ENCODE data around the gene PANX1. TPM values are rescaled to one million over a fixed set of nuclear protein-coding genes. Genes with fewer than 3 reads are reported as not detected.

Gene PANX1
- total RNA-seq, 1 experiment from 2014 or later = 59.3 TPM

- no TSS peak for BruUV-seq (replicated peaks)
- intact Hi-C loops (cut with micrococcal nuclease; ENCODE audit: unreplicated experiment) (loop anchor here (10.0 kb wide), 1 partner anchor 284 kb away; no protein-coding TSS in a partner anchor), in situ Hi-C loops (cut with HindIII; ENCODE audit: low pct_unique_long_range_greater_than_20kb, low sequenced_read_pairs) (no loop called here)
- no peak overlapping the region for H3K4me3 ChIP-seq (ENCODE audit: low read depth in 2 of 2, low read length in 2 of 2)
- TF ChIP-seq TCF7L2 (IDR thresholded peaks at IDR 0.05; ENCODE audit: low read depth, low read length) (no peak), SIN3A (IDR thresholded peaks at IDR 0.05; ENCODE audit: borderline replicate concordance, insufficient read depth, low read depth, low read length) (no peak), CTCF (IDR thresholded peaks at IDR 0.05) (no peak), REST (IDR thresholded peaks at IDR 0.05; ENCODE audit: insufficient read depth in 1 of 2, low read depth in 2 of 2, low read length in 1 of 2) (no peak), POLR2AphosphoS5 (IDR thresholded peaks at IDR 0.05; ENCODE audit: low read depth, low read length) (no peak)
- CTCF ChIA-PET = no interaction called here
- no peak overlapping the region for H3K27ac ChIP-seq (ENCODE audit: low read length)
- ATAC-seq (no peak), DNase-seq (ENCODE audit: low read depth, low spot score) (no peak)
- H3K4me1 ChIP-seq (ENCODE audit: control insufficient read depth, insufficient read depth, low read length) = no peaks in the 10 kb centered on the region
- H3K9me3 ChIP-seq (ENCODE audit: control insufficient read depth, insufficient read depth, low read depth, low read length) = no peaks in the 10 kb centered on the region
- peaks cover 19% of the 10 kb centered on the region for H3K36me3 ChIP-seq (ENCODE audit: control insufficient read depth, insufficient read depth, low read length)
- no peaks in the 10 kb centered on the region for H3K27me3 ChIP-seq (ENCODE audit: control insufficient read depth, insufficient read depth, low read length)
- POLR2A ChIA-PET = no interaction called here
These were observed 49.7 kb downstream of the PANX1 start for GRCh38 chr11:94178331-94178730.

DNA sequence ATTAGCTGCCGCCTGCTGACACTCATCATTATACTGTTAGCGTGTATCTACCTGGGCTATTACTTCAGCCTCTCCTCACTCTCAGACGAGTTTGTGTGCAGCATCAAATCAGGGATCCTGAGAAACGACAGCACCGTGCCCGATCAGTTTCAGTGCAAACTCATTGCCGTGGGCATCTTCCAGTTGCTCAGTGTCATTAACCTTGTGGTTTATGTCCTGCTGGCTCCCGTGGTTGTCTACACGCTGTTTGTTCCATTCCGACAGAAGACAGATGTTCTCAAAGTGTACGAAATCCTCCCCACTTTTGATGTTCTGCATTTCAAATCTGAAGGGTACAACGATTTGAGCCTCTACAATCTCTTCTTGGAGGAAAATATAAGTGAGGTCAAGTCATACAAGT is 51.1 kb downstream of the PANX1 start:
- Histone ChIP-seq H3K9me3 (ENCODE audit: control insufficient read depth, insufficient read depth, low read depth, low read length) (no peaks in the 10 kb centered on the region), H3K27me3 (ENCODE audit: control insufficient read depth, insufficient read depth, low read length) (no peaks in the 10 kb centered on the region), H3K4me3 (ENCODE audit: low read depth in 2 of 2, low read length in 2 of 2) (no peak overlapping the region), H3K36me3 (ENCODE audit: control insufficient read depth, insufficient read depth, low read length) (peaks cover 19% of the 10 kb centered on the region), H3K4me1 (ENCODE audit: control insufficient read depth, insufficient read depth, low read length) (no peaks in the 10 kb centered on the region), H3K27ac (ENCODE audit: low read length) (no peak overlapping the region)
- intact Hi-C loops (cut with micrococcal nuclease; ENCODE audit: unreplicated experiment) = loop anchor here (5.0 to 10.0 kb wide), 2 partner anchors 238 to 285 kb away; no protein-coding TSS in a partner anchor
- in situ Hi-C loops (cut with HindIII; ENCODE audit: low pct_unique_long_range_greater_than_20kb, low sequenced_read_pairs) = no loop called here
- POLR2A ChIA-PET = no interaction called here
- TF ChIP-seq REST (IDR thresholded peaks at IDR 0.05; ENCODE audit: insufficient read depth in 1 of 2, low read depth in 2 of 2, low read length in 1 of 2) = no peak
- TF ChIP-seq SIN3A (IDR thresholded peaks at IDR 0.05; ENCODE audit: borderline replicate concordance, insufficient read depth, low read depth, low read length) = no peak
- no peak for TF ChIP-seq TCF7L2 (IDR thresholded peaks at IDR 0.05; ENCODE audit: low read depth, low read length)
- no peak for TF ChIP-seq CTCF (IDR thresholded peaks at IDR 0.05)
- no peak for TF ChIP-seq POLR2AphosphoS5 (IDR thresholded peaks at IDR 0.05; ENCODE audit: low read depth, low read length)
- ATAC-seq (no peak), DNase-seq (ENCODE audit: low read depth, low spot score) (no peak)
- CTCF ChIA-PET = no interaction called here
- no TSS peak for BruUV-seq (replicated peaks)
